Endothelial cell of umbilical vein (primary cell): ENCODE results near the gene SVIL. TPM values are rescaled to one million over a fixed set of nuclear protein-coding genes. Genes with fewer than 3 reads are reported as not detected.

Experiments used
- BruUV-seq: library from RNA; stranded (reverse); fragments of 400-500 nt; replicated peaks from 2 replicates; lab custom pipeline; 2021; lab: Mats Ljungman, UMichigan
- CTCF ChIA-PET: fragments of 300-600, 350-600 bp; sonication (Branson Sonifier 250); formaldehyde crosslinking; loops from one replicate; lab custom pipeline; 2021; ENCODE audit warnings: antibody characterized with exemption, inconsistent platforms; lab: Charles Lee
- POLR2A ChIA-PET: fragments of 300-600, 350-600 bp; sonication (Branson Sonifier 250); formaldehyde crosslinking; loops from one replicate; lab custom pipeline; 2021; ENCODE audit warnings: antibody characterized with exemption, inconsistent platforms; lab: Charles Lee
- DNase-seq: peaks from one replicate; pipeline ENCODE4 v3.0.0-alpha.2; 2011; ENCODE audit warnings: low read depth, low spot score
- FAIRE-seq: peaks from 2 replicates; lab custom pipeline; 2011; peaks lifted over from hg19 to GRCh38; lab: Jason Lieb, UNC
- H2AFZ ChIP-seq: 2 replicates; pipeline ENCODE4 v1.6.0; 2012; ENCODE audit warnings: low read depth, low read length, control low read depth, inconsistent platforms
- H3K27ac ChIP-seq: 2 replicates; pipeline ENCODE4 v1.5.1; 2011; ENCODE audit warnings: low read depth, mild to moderate bottlenecking, control low read depth, low read length, moderate library complexity; ENCODE audit not compliant: insufficient read depth
- H3K27me3 ChIP-seq, 2 experiments: 2 replicates each; pipeline versions ENCODE4 v1.6.0 to v1.6.1; 2011; ENCODE audit warnings: low read length in 2 of 2, mixed read lengths in 1 of 2; ENCODE audit not compliant: control insufficient read depth in 2 of 2, insufficient read depth in 2 of 2
- H3K36me3 ChIP-seq, 2 experiments: 2 replicates in 1 of 2; 3 replicates in 1 of 2; pipeline ENCODE4 v1.5.1; 2011; ENCODE audit warnings: low read length in 2 of 2, mild to moderate bottlenecking in 1 of 2, moderate library complexity in 1 of 2; ENCODE audit not compliant: control insufficient read depth in 2 of 2, insufficient read depth in 2 of 2; ENCODE audit errors: extremely low read depth in 1 of 2
- H3K4me1 ChIP-seq: 3 replicates; pipeline ENCODE4 v1.5.1; 2011; ENCODE audit warnings: mild to moderate bottlenecking, low read length; ENCODE audit not compliant: control insufficient read depth, insufficient read depth; ENCODE audit errors: extremely low read depth
- H3K4me2 ChIP-seq: 2 replicates; pipeline ENCODE4 v1.6.1; 2011; ENCODE audit warnings: low read length, control low read depth, mixed read lengths; ENCODE audit not compliant: insufficient read depth
- H3K4me3 ChIP-seq, 3 experiments: fragments of 200-600 bp in 1 of 3; sonication (generic), shearing (Covaris generic) in 1 of 3; replicated peaks in 1 of 3; 2 replicates each; pipeline ENCODE4 v1.5.1; 2011 to 2016; ENCODE audit warnings: control low read depth in 3 of 3, low read length in 3 of 3, mild to moderate bottlenecking in 2 of 3, inconsistent platforms in 1 of 3, low read depth in 1 of 3, moderate library complexity in 1 of 3; ENCODE audit not compliant: insufficient read depth in 1 of 3
- H3K79me2 ChIP-seq: 2 replicates; pipeline ENCODE4 v1.6.0; 2012; ENCODE audit warnings: low read length, inconsistent platforms; ENCODE audit not compliant: control insufficient read depth, insufficient read depth
- H3K9ac ChIP-seq: replicated peaks from 2 replicates; pipeline ENCODE3; 2011; ENCODE audit warnings: low read length, control low read depth; ENCODE audit not compliant: insufficient read depth; ENCODE audit errors: extremely low read depth
- H3K9me1 ChIP-seq: replicated peaks from 3 replicates; pipeline ENCODE4 v1.6.0; 2011; ENCODE audit warnings: mild to moderate bottlenecking, low read length; ENCODE audit not compliant: control insufficient read depth, insufficient read depth; ENCODE audit errors: extremely low read depth
- H3K9me3 ChIP-seq: replicated peaks from 2 replicates; pipeline ENCODE4 v1.5.1; 2012; ENCODE audit warnings: low read length, inconsistent platforms; ENCODE audit not compliant: control insufficient read depth, insufficient read depth
- H4K20me1 ChIP-seq: replicated peaks from 2 replicates; pipeline ENCODE3; 2011; ENCODE audit warnings: mild to moderate bottlenecking, low read length; ENCODE audit not compliant: control insufficient read depth, insufficient read depth; ENCODE audit errors: extremely low read depth
- CTCF ChIP-seq, 2 donors: IDR thresholded peaks; 1 replicate in 1 of 2; 2 replicates in 1 of 2; pipeline ENCODE4 v1.5.1; 2011; ENCODE audit warnings: low read length in 2 of 2, mild to moderate bottlenecking in 2 of 2, moderate library complexity in 2 of 2, control low read depth in 1 of 2, inconsistent platforms in 1 of 2, low read depth in 1 of 2; ENCODE audit not compliant: insufficient read depth in 1 of 2; ENCODE audit errors: extremely low read depth in 1 of 2
- EZH2 ChIP-seq: IDR thresholded peaks from 2 replicates; pipeline ENCODE4 v1.6.1; 2012; ENCODE audit warnings: borderline replicate concordance, low read depth, mild to moderate bottlenecking, moderate library complexity, low read length, inconsistent platforms; ENCODE audit not compliant: severe bottlenecking
- FOS ChIP-seq: IDR thresholded peaks from 2 replicates; pipeline ENCODE4 v1.6.1; 2011; ENCODE audit warnings: mild to moderate bottlenecking, low read length, moderate library complexity, borderline replicate concordance; ENCODE audit not compliant: insufficient read depth
- GATA2 ChIP-seq: IDR thresholded peaks from 2 replicates; pipeline ENCODE4 v1.7.0; 2011; ENCODE audit warnings: low read depth, mild to moderate bottlenecking, moderate library complexity, mixed read lengths, low read length; ENCODE audit not compliant: insufficient read length, insufficient read depth
- JUN ChIP-seq: IDR thresholded peaks from 2 replicates; pipeline ENCODE4 v1.6.1; 2011; ENCODE audit warnings: borderline replicate concordance, low read depth; ENCODE audit not compliant: insufficient read length, insufficient read depth
- MAX ChIP-seq: IDR thresholded peaks from 2 replicates; pipeline ENCODE4 v1.6.1; 2011; ENCODE audit not compliant: insufficient read depth, insufficient read length
- MYC ChIP-seq: IDR thresholded peaks from one replicate; pipeline ENCODE4 v1.6.1; 2011; ENCODE audit warnings: mild to moderate bottlenecking, low read depth, low read length
- POLR2A ChIP-seq: IDR thresholded peaks from 2 replicates; pipeline ENCODE4 v1.6.1; 2012; ENCODE audit warnings: low read depth, mild to moderate bottlenecking, control low read depth, low read length
- POLR2AphosphoS5 ChIP-seq: IDR thresholded peaks from 2 replicates; pipeline ENCODE4 v1.6.1; 2012; ENCODE audit warnings: low read depth, mild to moderate bottlenecking, control low read depth, low read length, moderate library complexity; ENCODE audit not compliant: insufficient read depth
- dilution Hi-C: fragments of 300-500 bp; cut with MboI; formaldehyde crosslinking; loops from one replicate; pipeline ENCODE4 v1.15.0; 2019; ENCODE audit warnings: low sequenced_read_pairs; ENCODE audit not compliant: extremely low pct_ligation_motif_present
- intact Hi-C: fragments of 100-400 bp; cut with micrococcal nuclease; formaldehyde crosslinking; loops from one replicate; pipeline ENCODE4 v1.10.0; 2022
- polyA plus RNA-seq, 4 experiments: library from polyadenylated mRNA; depleted of rRNA in 3 of 4; stranded (reverse) in 3 of 4; unstranded in 1 of 4; fragments of >200 nt; gene quantifications; 2 replicates each; pipeline versions ENCODE4 v1.2.1 to v1.2.3, GENCODE V29; 2011 to 2012; ENCODE audit warnings: missing spikeins in 1 of 4
- total RNA-seq: library from RNA; stranded (reverse); gene quantifications from 2 replicates; pipeline ENCODE4 v1.2.3, GENCODE V29; 2021

Gene SVIL
- total and polyA plus RNA-seq, 2 donors (not counting 3 experiments of a cell fraction or from before 2014, with no cell fraction given): 22.6 to 70.7 TPM

- Histone ChIP-seq H3K36me3 (no peaks in the 10 kb centered on the region), H2AFZ (no peak overlapping the region), H3K4me2 (no peak overlapping the region), H3K27me3 (no peaks in the 10 kb centered on the region), H3K9me1 (no peaks in the 10 kb centered on the region), H3K4me1 (peaks cover 27% of the 10 kb centered on the region), H3K9me3 (no peaks in the 10 kb centered on the region), H4K20me1 (no peaks in the 10 kb centered on the region), H3K79me2 (peaks cover 2% of the 10 kb centered on the region), H3K4me3 (no peak overlapping the region), H3K27ac (no peak overlapping the region), H3K9ac (no peak overlapping the region)
- dilution Hi-C loops: no loop called here
- no peak for FAIRE-seq
- ChIA-PET POLR2A (no interaction called here), CTCF (no interaction called here)
- intact Hi-C loops: no loop called here
- no peak for TF ChIP-seq MAX
- no peak for TF ChIP-seq POLR2A
- TF ChIP-seq FOS: no peak
- DNase-seq: no peak
- no TSS peak for BruUV-seq
Observed at GRCh38 chr10:29586509-29586908, 48.3 kb downstream of the SVIL start.

GRCh38 chr10:29585488-29585976 is 49.2 kb downstream of the SVIL start:
- DNase-seq (peak; percentile 60), FAIRE-seq (peak; percentile 61)
- no peaks in the 10 kb centered on the region for H3K9me3 ChIP-seq
- peaks cover 2% of the 10 kb centered on the region for H3K79me2 ChIP-seq
- peaks cover 26% of the 10 kb centered on the region for H3K4me1 ChIP-seq
- no peaks in the 10 kb centered on the region for H3K27me3 ChIP-seq
- no peak overlapping the region for H3K4me2 ChIP-seq
- H3K36me3 ChIP-seq: no peaks in the 10 kb centered on the region
- H3K4me3 ChIP-seq: no peak overlapping the region
- dilution Hi-C loops (no loop called here), intact Hi-C loops (no loop called here)
- TF ChIP-seq MYC (no peak), POLR2AphosphoS5 (no peak), GATA2 (no peak), EZH2 (no peak), JUN (no peak), POLR2A (no peak), CTCF (IDR thresholded peaks at IDR 0.05; ENCODE audit: extremely low read depth in 1 of 2, insufficient read depth in 1 of 2, low read depth in 1 of 2, low read length in 2 of 2) (no peak), MAX (no peak), FOS (no peak)
- peak overlapping the region; percentile 32 for H3K27ac ChIP-seq
- no peaks in the 10 kb centered on the region for H3K9me1 ChIP-seq
- POLR2A ChIA-PET: no interaction called here
- CTCF ChIA-PET: no interaction called here
- H2AFZ ChIP-seq: no peak overlapping the region
- no TSS peak for BruUV-seq
- no peak overlapping the region for H3K9ac ChIP-seq
- H4K20me1 ChIP-seq: no peaks in the 10 kb centered on the region
